GM23338 (cell line): ENCODE measurements around the gene TMPRSS3.

Experiments
- CTCF ChIP-seq, 2 experiments: fragments of 200-600 bp in 1 of 2; sonication (generic) in 1 of 2; conservative IDR thresholded peaks; 2 replicates each; pipeline versions ENCODE4 v1.5.1 to v1.6.1; 2016 to 2017; ENCODE audit warnings: antibody characterized with exemption in 2 of 2, low read depth in 2 of 2, mild to moderate bottlenecking in 2 of 2, moderate library complexity in 1 of 2
- ETS1 ChIP-seq: IDR thresholded peaks from 2 replicates; pipeline ENCODE4 v1.6.1; 2016; ENCODE audit warnings: antibody characterized with exemption
- EZH2 ChIP-seq: fragments of 200-600 bp; sonication (generic); IDR thresholded peaks from one replicate; pipeline ENCODE4 v1.8.0; 2017; ENCODE audit warnings: antibody characterized with exemption, mild to moderate bottlenecking, low read depth; ENCODE audit not compliant: unreplicated experiment
- EZH2phosphoT487 ChIP-seq: fragments of 200-600 bp; sonication (generic); IDR thresholded peaks from one replicate; pipeline ENCODE4 v1.8.1; 2018; ENCODE audit warnings: antibody characterized with exemption; ENCODE audit not compliant: unreplicated experiment
- JUNB ChIP-seq: IDR thresholded peaks from one replicate; pipeline ENCODE4 v1.6.1; 2016; ENCODE audit warnings: antibody characterized with exemption; ENCODE audit not compliant: unreplicated experiment
- POLR2AphosphoS5 ChIP-seq: IDR thresholded peaks from 2 replicates; pipeline ENCODE4 v1.6.1; 2016; ENCODE audit warnings: antibody characterized with exemption, low read depth
- STAT1 ChIP-seq: IDR thresholded peaks from one replicate; pipeline ENCODE4 v1.6.1; 2016; ENCODE audit warnings: antibody characterized with exemption; ENCODE audit not compliant: unreplicated experiment

GRCh38 chr21:42356650-42357049, 39.2 kb downstream of the TMPRSS3 start:
- TF ChIP-seq CTCF (conservative IDR thresholded peaks at IDR 0.05; ENCODE audit: low read depth in 2 of 2) (no peak), EZH2 (no peak), STAT1 (no peak), EZH2phosphoT487 (no peak), POLR2AphosphoS5 (no peak), ETS1 (no peak), JUNB (no peak)
